K562 (cell line): Measurements from ENCODE around the gene UBE2V1. TPM values are rescaled to one million over a fixed set of nuclear protein-coding genes. Genes with fewer than 3 reads are reported as not detected.

Experiments used
- CBFA2T3 ChIP-seq: fragments of 450-650 bp; IDR thresholded peaks from 2 replicates; pipeline ENCODE4 v1.6.1; 2017
- ESRRA ChIP-seq: fragments of 450-650 bp; IDR thresholded peaks from 2 replicates; pipeline ENCODE4 v1.6.1; 2014; ENCODE audit warnings: low read depth, mild to moderate bottlenecking, moderate library complexity, borderline replicate concordance
- GABPA ChIP-seq: fragments of 200-800 bp; sonication (Bioruptor generic); conservative IDR thresholded peaks from 2 replicates; pipeline ENCODE4 v1.6.1; 2016; ENCODE audit warnings: low read depth, missing genetic modification characterization, missing compliant biosample characterization
- HDGF ChIP-seq: fragments of 450-650 bp; IDR thresholded peaks from 2 replicates; pipeline ENCODE4 v1.6.1; 2016
- NBN ChIP-seq: fragments of 450-650 bp; IDR thresholded peaks from 2 replicates; pipeline ENCODE4 v1.6.1; 2016; ENCODE audit warnings: low read depth, mild to moderate bottlenecking
- NCOR1 ChIP-seq: fragments of 450-650 bp; IDR thresholded peaks from 2 replicates; pipeline ENCODE4 v1.6.1; 2016; ENCODE audit warnings: mild to moderate bottlenecking, moderate library complexity
- NEUROD1 ChIP-seq: fragments of 150-350 bp; IDR thresholded peaks from 2 replicates; pipeline ENCODE4 v1.6.1; 2014; ENCODE audit warnings: borderline replicate concordance, low read length, low read depth; ENCODE audit not compliant: partially characterized antibody
- POLR3A ChIP-seq: IDR thresholded peaks from 2 replicates; pipeline ENCODE4 v1.6.1; 2011; ENCODE audit warnings: borderline replicate concordance, mild to moderate bottlenecking, moderate library complexity; ENCODE audit not compliant: insufficient read length, insufficient read depth; ENCODE audit errors: extremely low read depth
- POU5F1 ChIP-seq: fragments of 150-350 bp; IDR thresholded peaks from 2 replicates; pipeline ENCODE4 v1.6.1; 2014; ENCODE audit warnings: borderline replicate concordance, low read length, low read depth, mild to moderate bottlenecking; ENCODE audit not compliant: partially characterized antibody
- SLC30A9 ChIP-seq: fragments of 250-450 bp; sonication (Bioruptor Pico); IDR thresholded peaks from 2 replicates; pipeline ENCODE4 v1.8.0; 2022; ENCODE audit warnings: mild to moderate bottlenecking, moderate library complexity
- SPI1 ChIP-seq: IDR thresholded peaks from 2 replicates; pipeline ENCODE4 v1.6.1; 2011; ENCODE audit warnings: low read depth, low read length, control low read depth, borderline replicate concordance
- SREBF2 ChIP-seq: sonication (generic); formaldehyde crosslinking; IDR thresholded peaks from 2 replicates; pipeline ENCODE4 v1.4.0; 2020; ENCODE audit warnings: mild to moderate bottlenecking, missing genetic modification reagents
- SRF ChIP-seq, 2 experiments: fragments of 250-450, 450-650 bp in 1 of 2; sonication (Bioruptor Pico) in 1 of 2; sonication (generic) in 1 of 2; formaldehyde crosslinking; IDR thresholded peaks; 2 replicates each; pipeline versions ENCODE4 v1.5.0 to v1.5.1; 2020 to 2022; ENCODE audit warnings: mild to moderate bottlenecking in 1 of 2, missing genetic modification reagents in 1 of 2
- TEAD4 ChIP-seq, 2 experiments: sonication (generic) in 1 of 2; formaldehyde crosslinking in 1 of 2; IDR thresholded peaks; 2 replicates each; pipeline versions ENCODE4 v1.6.1 to v1.8.0; 2012 to 2022; ENCODE audit warnings: borderline replicate concordance in 1 of 2, inconsistent platforms in 1 of 2, low read length in 1 of 2, mild to moderate bottlenecking in 1 of 2, missing genetic modification reagents in 1 of 2
- THRAP3 ChIP-seq: fragments of 450-650 bp; IDR thresholded peaks from 2 replicates; pipeline ENCODE4 v1.6.1; 2016; ENCODE audit warnings: mild to moderate bottlenecking, inconsistent platforms, borderline replicate concordance
- TSC22D4 ChIP-seq: fragments of 450-650 bp; IDR thresholded peaks from 2 replicates; pipeline ENCODE4 v1.6.1; 2016; ENCODE audit warnings: missing genetic modification characterization, missing biosample characterization, control low read depth
- ZNF140 ChIP-seq: fragments of 250-450 bp; sonication (Bioruptor Pico); IDR thresholded peaks from 2 replicates; pipeline ENCODE4 v1.8.0; 2021; ENCODE audit warnings: moderate library complexity, mild to moderate bottlenecking, inconsistent platforms
- ZNF239 ChIP-seq: fragments of 250-450 bp; sonication (Bioruptor Pico); IDR thresholded peaks from 2 replicates; pipeline ENCODE4 v1.4.0; 2020; ENCODE audit warnings: mild to moderate bottlenecking
- polyA plus RNA-seq, 8 experiments: library from polyadenylated mRNA; depleted of rRNA in 4 of 8; stranded (reverse) in 5 of 8; unstranded in 3 of 8; fragments of >200 nt; fragmentation: Nextera tagmentation in 2 of 8; fragmentation: Illumina TruSeq in 1 of 8; extraction: Ambion mirVana in 2 of 8; extraction: Trizol in 1 of 8; gene quantifications; 2 replicates each; pipeline versions ENCODE4 v1.2.1 to v1.2.3, GENCODE V29; 2011 to 2014; ENCODE audit warnings: inconsistent platforms in 1 of 8, missing spikeins in 1 of 8
- total RNA-seq, 7 experiments: library from RNA; depleted of rRNA in 6 of 7; stranded (reverse); fragments of >200 nt in 6 of 7; fragmentation: Illumina TruSeq in 2 of 7; extraction: Trizol in 2 of 7; gene quantifications; 2 replicates each; pipeline versions ENCODE4 v1.2.1 to v1.2.3, GENCODE V29; 2011 to 2021; ENCODE audit warnings: low replicate concordance in 1 of 7
- TF ChIP-seq, protein P1 (sequence below): fragments of 250-450 bp; sonication (Bioruptor Pico); IDR thresholded peaks from 2 replicates; pipeline ENCODE4 v1.5.0; 2021; ENCODE audit warnings: mild to moderate bottlenecking, moderate library complexity
- TF ChIP-seq, protein P2 (sequence below): fragments of 250-450 bp; sonication (Bioruptor Pico); IDR thresholded peaks from 2 replicates; pipeline ENCODE4 v1.8.0; 2021; ENCODE audit warnings: moderate library complexity, mild to moderate bottlenecking, inconsistent platforms
- TF ChIP-seq, protein P3 (sequence below): sonication (generic); formaldehyde crosslinking; IDR thresholded peaks from 2 replicates; pipeline ENCODE4 v1.8.0; 2022; ENCODE audit warnings: missing genetic modification reagents, mild to moderate bottlenecking, borderline replicate concordance
- TF ChIP-seq, protein P4 (sequence below): sonication (generic); formaldehyde crosslinking; IDR thresholded peaks from 2 replicates; pipeline ENCODE4 v1.9.0; 2022; ENCODE audit warnings: mild to moderate bottlenecking, missing genetic modification reagents

The UBE2V1 gene
- total and polyA plus RNA-seq, 9 of the 15 experiments (the other 6 are each of a cell fraction or from before 2014, with no cell fraction given), result 93.0 to 357 (median 119) TPM

DNA sequence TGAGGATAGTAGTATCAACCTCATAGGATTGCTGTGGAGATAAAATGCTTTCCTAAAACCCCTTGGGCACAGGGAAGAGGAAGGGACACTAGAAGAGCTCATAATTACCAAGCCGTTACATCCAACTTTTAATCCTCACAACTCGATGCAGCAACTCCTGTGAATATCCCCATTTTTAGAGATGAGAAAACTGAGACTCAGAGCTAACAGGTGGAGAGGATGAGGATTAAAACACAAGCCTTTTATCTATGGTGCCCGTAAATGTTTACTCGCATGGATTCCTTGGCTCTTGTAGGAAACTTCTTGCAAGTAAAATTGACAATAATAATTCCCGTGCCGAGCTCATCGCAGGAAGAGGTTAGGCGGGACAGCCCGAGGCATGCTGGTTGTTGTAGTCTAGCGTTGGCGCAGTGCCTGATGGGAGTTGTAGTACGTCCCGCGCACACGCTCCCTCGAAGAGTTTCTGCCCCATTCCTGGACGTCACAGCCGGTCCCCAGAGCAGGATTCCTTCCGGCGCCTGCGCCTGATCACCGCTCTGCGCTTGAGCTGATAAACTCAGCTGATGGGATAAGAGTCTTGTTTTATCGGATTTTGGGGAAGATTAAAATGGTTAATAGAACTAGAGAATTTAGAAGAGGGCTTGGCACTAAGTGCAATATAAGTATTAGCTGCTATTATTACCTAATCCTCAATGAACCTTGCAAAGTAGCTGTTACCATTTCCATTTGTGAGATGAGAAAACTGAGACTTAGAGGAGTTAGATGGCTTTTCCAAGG, 2.8 kb upstream of the UBE2V1 start (continued):
- TF ChIP-seq, protein P1, sequence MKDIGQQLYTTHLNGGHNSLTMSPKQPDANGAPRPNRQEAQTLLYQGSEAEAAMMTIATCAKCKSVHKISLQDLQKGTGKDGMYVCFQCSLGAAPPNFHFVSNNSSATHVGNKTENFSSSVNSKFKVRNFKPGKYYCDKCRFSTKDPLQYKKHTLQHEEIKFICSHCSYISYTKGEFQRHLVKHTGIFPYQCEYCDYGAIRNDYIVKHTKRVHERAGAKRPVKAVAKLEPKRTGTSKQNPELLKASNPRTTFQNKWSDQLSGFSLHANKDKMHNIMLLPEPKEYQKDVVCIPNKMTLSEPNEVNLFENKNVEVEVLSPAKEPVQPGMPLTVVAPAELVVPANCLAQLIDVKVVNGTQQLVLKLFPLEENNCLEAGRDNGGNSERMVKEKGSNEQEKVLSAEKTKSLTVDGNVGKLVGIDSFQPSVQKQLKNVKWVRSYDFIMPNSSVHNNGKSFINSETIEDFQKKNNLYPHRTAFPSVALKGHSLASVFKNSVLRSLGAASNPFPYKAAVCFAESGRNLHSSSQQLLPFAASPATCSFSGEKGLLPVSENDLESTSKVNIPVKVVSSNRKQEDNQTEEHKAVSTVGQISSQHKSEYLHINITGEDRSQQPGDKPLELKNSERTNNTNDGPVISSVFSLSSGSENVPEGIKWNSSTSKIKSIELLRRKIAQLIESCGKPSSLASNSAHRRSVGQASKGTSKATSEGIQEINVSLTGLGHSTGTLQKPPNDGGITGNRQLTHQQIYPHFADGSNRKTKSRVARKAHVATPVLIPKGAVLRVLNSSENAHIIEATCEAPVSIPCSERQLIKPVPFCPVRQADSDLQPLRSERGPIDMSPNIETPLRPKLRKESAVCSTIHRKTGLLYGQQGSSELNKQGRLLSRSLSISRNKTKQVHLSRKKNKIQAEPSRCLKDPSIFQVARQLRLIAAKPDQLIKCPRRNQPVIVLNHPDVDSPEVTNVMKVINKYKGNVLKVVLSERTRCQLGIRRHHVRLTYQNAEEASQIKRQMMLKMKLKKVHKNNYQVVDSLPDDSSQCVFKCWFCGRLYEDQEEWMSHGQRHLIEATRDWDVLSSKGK (CRISPR knock-in tag), result no peak
- no peak for TF ChIP-seq TEAD4 (IDR thresholded peaks at IDR 0.05; ENCODE audit: low read length)
- no peak for TF ChIP-seq TEAD4 (CRISPR knock-in tag; IDR thresholded peaks at IDR 0.05; ENCODE audit: borderline replicate concordance)
- TF ChIP-seq, protein P2, sequence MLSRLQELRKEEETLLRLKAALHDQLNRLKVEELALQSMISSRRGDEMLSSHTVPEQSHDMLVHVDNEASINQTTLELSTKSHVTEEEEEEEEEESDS (CRISPR knock-in tag), result no peak
- TF ChIP-seq HDGF, result no peak
- no peak for TF ChIP-seq NBN
- TF ChIP-seq SRF (CRISPR knock-in tag; IDR thresholded peaks at IDR 0.05), result no peak; a peak in 1 of 4 replicates
- no peak for TF ChIP-seq NCOR1
- no peak for TF ChIP-seq NEUROD1
- no peak for TF ChIP-seq ZNF140
- TF ChIP-seq ZNF239 (CRISPR knock-in tag), result no peak
- TF ChIP-seq CBFA2T3, result peak; percentile 44
- TF ChIP-seq POLR3A, result no peak
- TF ChIP-seq SREBF2 (CRISPR knock-in tag), result no peak
- TF ChIP-seq ESRRA, result peak; percentile 95
- no peak for TF ChIP-seq SLC30A9
- no peak for TF ChIP-seq THRAP3
- no peak for TF ChIP-seq SPI1
- TF ChIP-seq POU5F1, result no peak
- no peak for TF ChIP-seq TSC22D4 (tag)
- TF ChIP-seq, protein P3, sequence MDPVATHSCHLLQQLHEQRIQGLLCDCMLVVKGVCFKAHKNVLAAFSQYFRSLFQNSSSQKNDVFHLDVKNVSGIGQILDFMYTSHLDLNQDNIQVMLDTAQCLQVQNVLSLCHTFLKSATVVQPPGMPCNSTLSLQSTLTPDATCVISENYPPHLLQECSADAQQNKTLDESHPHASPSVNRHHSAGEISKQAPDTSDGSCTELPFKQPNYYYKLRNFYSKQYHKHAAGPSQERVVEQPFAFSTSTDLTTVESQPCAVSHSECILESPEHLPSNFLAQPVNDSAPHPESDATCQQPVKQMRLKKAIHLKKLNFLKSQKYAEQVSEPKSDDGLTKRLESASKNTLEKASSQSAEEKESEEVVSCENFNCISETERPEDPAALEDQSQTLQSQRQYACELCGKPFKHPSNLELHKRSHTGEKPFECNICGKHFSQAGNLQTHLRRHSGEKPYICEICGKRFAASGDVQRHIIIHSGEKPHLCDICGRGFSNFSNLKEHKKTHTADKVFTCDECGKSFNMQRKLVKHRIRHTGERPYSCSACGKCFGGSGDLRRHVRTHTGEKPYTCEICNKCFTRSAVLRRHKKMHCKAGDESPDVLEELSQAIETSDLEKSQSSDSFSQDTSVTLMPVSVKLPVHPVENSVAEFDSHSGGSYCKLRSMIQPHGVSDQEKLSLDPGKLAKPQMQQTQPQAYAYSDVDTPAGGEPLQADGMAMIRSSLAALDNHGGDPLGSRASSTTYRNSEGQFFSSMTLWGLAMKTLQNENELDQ (CRISPR knock-in tag), result no peak
- TF ChIP-seq GABPA, result peak; percentile 94
- TF ChIP-seq, protein P4, sequence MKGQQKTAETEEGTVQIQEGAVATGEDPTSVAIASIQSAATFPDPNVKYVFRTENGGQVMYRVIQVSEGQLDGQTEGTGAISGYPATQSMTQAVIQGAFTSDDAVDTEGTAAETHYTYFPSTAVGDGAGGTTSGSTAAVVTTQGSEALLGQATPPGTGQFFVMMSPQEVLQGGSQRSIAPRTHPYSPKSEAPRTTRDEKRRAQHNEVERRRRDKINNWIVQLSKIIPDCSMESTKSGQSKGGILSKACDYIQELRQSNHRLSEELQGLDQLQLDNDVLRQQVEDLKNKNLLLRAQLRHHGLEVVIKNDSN (CRISPR knock-in tag), result no peak
